T-helper 2 cell (primary cell): ENCODE measurements around the gene POFUT2.

Experiments used
- DNase-seq, 5 experiments: peaks; one replicate each; pipeline versions ENCODE4 v3.0.0 to v3.0.0-alpha.2; 2012 to 2022

The POFUT2 gene

DNA sequence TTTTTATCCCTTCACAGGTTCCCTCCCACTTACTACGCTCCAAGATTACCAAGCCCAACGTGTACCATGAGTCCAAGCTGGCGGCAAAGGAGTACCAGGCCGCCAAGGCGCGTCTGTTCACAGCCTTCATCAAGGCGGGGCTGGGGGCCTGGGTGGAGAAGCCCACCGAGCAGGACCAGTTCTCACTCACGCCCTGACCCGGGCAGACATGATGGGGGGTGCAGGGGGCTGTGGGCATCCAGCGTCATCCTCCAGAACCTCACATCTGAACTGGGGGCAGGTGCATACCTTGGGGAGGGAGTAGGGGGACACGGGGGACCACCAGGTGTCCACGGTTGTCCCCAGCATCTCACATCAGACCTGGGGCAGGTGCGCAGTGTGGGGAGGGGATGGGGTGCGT is 65.7 kb downstream of the POFUT2 start:
- no peak for DNase-seq

DNA sequence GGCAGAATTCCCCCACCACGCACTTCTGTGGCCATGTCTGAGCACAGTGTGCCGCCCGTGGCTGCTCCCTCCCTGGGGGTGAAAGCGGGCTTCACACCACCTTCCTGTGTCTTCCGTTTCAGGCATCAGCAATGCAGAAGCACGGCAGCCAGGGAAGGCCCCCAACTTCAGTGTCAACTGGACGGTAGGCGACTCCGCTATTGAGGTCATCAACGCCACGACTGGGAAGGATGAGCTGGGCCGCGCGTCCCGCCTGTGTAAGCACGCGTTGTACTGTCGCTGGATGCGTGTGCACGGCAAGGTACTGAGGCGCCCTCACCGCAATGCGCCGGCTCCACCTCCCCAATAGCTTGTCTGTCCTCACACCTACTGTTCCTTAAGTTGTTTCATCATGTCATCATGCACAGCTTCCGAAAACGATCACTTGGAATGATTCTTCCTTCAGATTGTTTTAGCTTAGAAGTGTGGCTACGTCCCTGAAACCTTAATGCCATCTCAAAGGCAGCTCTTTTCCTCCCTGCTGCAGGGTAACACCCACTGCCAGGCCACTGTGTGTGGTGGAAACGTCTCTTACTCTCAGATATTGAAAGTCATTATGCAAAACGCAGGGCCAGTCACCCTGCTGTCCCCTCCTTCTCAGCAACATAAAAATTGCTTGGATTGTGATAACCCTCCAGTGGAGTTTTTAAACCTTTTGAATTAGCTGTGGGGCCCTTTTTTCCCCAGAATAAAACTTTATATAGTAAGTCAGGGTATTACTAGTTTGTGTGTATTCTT is 66.8 kb downstream of the POFUT2 start:
- no peak for DNase-seq

DNA sequence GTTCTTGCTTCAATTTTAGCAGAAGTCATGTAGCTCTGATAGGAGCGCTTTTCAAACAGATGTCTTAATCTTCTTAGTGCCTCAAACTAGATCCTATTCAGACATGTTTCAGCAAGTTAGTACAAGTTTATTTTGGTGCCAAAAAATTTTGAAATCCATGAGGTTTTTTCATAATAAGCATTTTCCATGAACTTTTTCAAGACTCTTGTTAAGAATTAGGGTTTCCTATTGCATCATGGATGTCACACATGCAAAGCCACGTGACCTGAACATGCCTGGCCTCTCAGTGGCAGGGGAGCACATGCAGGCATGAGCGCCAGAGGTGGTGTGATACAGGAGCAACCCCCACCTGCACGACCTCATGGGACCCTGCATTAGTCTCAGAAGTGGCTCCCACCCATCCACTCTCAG is 67.6 kb downstream of the POFUT2 start:
- no peak for DNase-seq

GRCh38 chr21:45219517-45219916 is 68.2 kb downstream of the POFUT2 start:
- no peak for DNase-seq

GRCh38 chr21:45217010-45217409 is 70.7 kb downstream of the POFUT2 start:
- DNase-seq: no peak

DNA sequence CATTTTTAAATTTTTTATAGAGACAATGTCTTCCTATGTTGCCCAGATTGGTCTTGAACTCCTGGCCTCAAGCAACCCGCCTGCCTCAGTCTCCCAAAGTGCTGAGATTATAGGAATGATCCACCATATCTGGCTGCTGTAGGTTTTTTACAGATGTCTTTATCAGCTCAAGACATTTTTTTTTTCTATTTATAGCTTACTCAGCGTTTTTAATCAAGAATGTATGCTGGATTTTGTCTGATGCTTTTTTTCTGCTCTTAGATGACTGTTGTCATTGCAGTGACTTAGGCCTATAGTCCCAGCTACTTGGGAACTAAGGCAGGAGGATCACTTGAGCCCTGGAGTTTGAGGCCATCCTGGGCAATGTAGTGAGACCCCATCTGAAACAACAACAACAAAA is 72.5 kb downstream of the POFUT2 start:
- DNase-seq: no peak
